HepG2 (cell line): Measurements from ENCODE around the gene PHF5A. TPM values are rescaled to one million over a fixed set of nuclear protein-coding genes. Genes with fewer than 3 reads are reported as not detected.

Source experiments
- ATAC-seq: fragments of 200-7000 bp; cut with Tn5 transposase; 3 replicates; pipeline ENCODE4 v1.9.1; 2020; ENCODE audit warnings: mild to moderate bottlenecking, moderate library complexity
- BruUV-seq: library from RNA; stranded (reverse); fragments of 400-500 nt; replicated peaks from 2 replicates; lab custom pipeline; 2021; lab: Mats Ljungman, UMichigan
- CTCF ChIA-PET: fragments of 300-600 bp; formaldehyde crosslinking; extraction: SDS; loops from one replicate; lab custom pipeline; 2021; ENCODE audit warnings: low total read pairs, inconsistent platforms, low intra/inter-chr PET ratio; lab: Yijun Ruan, JAX
- POLR2A ChIA-PET: fragments of 350-600 bp; sonication (Branson Sonifier 250); formaldehyde crosslinking; loops from one replicate; lab custom pipeline; 2020; ENCODE audit warnings: antibody characterized with exemption, inconsistent platforms; lab: Yijun Ruan, JAX
- DNase-seq: peaks from one replicate; pipeline ENCODE4 v3.0.0-alpha.2; 2015; ENCODE audit warnings: low spot score
- FAIRE-seq: peaks from 3 replicates; lab custom pipeline; 2011; peaks lifted over from hg19 to GRCh38; lab: Jason Lieb, UNC
- H2AFZ ChIP-seq: one replicate; pipeline ENCODE4 v1.6.1; 2011; ENCODE audit warnings: low read length, inconsistent platforms
- H3K27ac ChIP-seq: fragments of 300-600 bp; 3 replicates; pipeline ENCODE4 v1.8.0; 2011; ENCODE audit warnings: mixed run types, mild to moderate bottlenecking, mixed read lengths, low read length, inconsistent platforms; ENCODE audit not compliant: insufficient read depth; ENCODE audit errors: extremely low read length
- H3K27me3 ChIP-seq, 2 experiments: fragments of 200-600 bp in 1 of 2; 2 replicates in 1 of 2; 3 replicates in 1 of 2; pipeline versions ENCODE4 v1.6.0 to v1.8.0; 2011; ENCODE audit warnings: low read length in 2 of 2, mild to moderate bottlenecking in 2 of 2, moderate library complexity in 2 of 2, inconsistent platforms in 1 of 2; ENCODE audit not compliant: insufficient read depth in 2 of 2, control insufficient read depth in 1 of 2
- H3K36me3 ChIP-seq, 2 experiments: fragments of 200-600 bp in 1 of 2; replicated peaks in 1 of 2; 2 replicates in 1 of 2; 3 replicates in 1 of 2; pipeline versions ENCODE4 v1.5.1 to v1.8.0; 2011; ENCODE audit warnings: low read length in 2 of 2, inconsistent platforms in 1 of 2; ENCODE audit not compliant: insufficient read depth in 2 of 2, control insufficient read depth in 1 of 2
- H3K4me1 ChIP-seq: 2 replicates; pipeline ENCODE4 v1.5.1; 2012; ENCODE audit warnings: low read length, inconsistent platforms; ENCODE audit not compliant: insufficient read depth
- H3K4me2 ChIP-seq: 2 replicates; pipeline ENCODE4 v1.6.0; 2011; ENCODE audit warnings: low read depth, low read length, inconsistent platforms
- H3K4me3 ChIP-seq, 3 experiments: fragments of 200-600 bp in 1 of 3; sonication (generic), shearing (Covaris generic) in 1 of 3; replicated peaks in 1 of 3; 2 replicates each; pipeline ENCODE4 v1.5.1; 2011 to 2016; ENCODE audit warnings: low read length in 3 of 3, inconsistent platforms in 2 of 3, low read depth in 2 of 3, mild to moderate bottlenecking in 2 of 3, control low read depth in 1 of 3, mixed read lengths in 1 of 3; ENCODE audit not compliant: insufficient read depth in 1 of 3
- H3K79me2 ChIP-seq: one replicate; pipeline ENCODE4 v1.6.1; 2011; ENCODE audit warnings: low read length, inconsistent platforms; ENCODE audit not compliant: insufficient read depth
- H3K9ac ChIP-seq: 2 replicates; pipeline ENCODE4 v1.6.0; 2011; ENCODE audit warnings: mild to moderate bottlenecking, low read depth, low read length, inconsistent platforms; ENCODE audit not compliant: insufficient read depth
- H3K9me3 ChIP-seq: 2 replicates; pipeline ENCODE4 v1.5.1; 2012; ENCODE audit warnings: mild to moderate bottlenecking, low read length
- H4K20me1 ChIP-seq: 2 replicates; pipeline ENCODE4 v1.6.0; 2011; ENCODE audit warnings: inconsistent platforms, mild to moderate bottlenecking, low read length, moderate library complexity; ENCODE audit not compliant: insufficient read depth
- GATAD2A ChIP-seq: IDR thresholded peaks from 2 replicates; pipeline ENCODE4 v1.6.1; 2016
- GFI1 ChIP-seq: sonication (generic); formaldehyde crosslinking; IDR thresholded peaks from 2 replicates; pipeline ENCODE4 v1.5.0; 2020; ENCODE audit warnings: missing genetic modification reagents, mild to moderate bottlenecking, borderline replicate concordance
- HHEX ChIP-seq: IDR thresholded peaks from 2 replicates; pipeline ENCODE4 v1.6.1; 2016; ENCODE audit warnings: control low read depth
- MAFG ChIP-seq: sonication (generic); formaldehyde crosslinking; IDR thresholded peaks from 2 replicates; pipeline ENCODE4 v1.5.1; 2020; ENCODE audit warnings: mild to moderate bottlenecking, missing genetic modification reagents
- NRL ChIP-seq: sonication (generic); formaldehyde crosslinking; IDR thresholded peaks from 2 replicates; pipeline ENCODE4 v1.5.0; 2020; ENCODE audit warnings: missing genetic modification reagents, mild to moderate bottlenecking, moderate library complexity, borderline replicate concordance
- ZNF180 ChIP-seq: sonication (generic); formaldehyde crosslinking; IDR thresholded peaks from 2 replicates; pipeline ENCODE4 v1.4.0; 2020; ENCODE audit warnings: low read depth, missing genetic modification reagents, borderline replicate concordance
- ZNF629 ChIP-seq: sonication (generic); formaldehyde crosslinking; conservative IDR thresholded peaks from 2 replicates; pipeline ENCODE4 v1.5.0; 2020; ENCODE audit warnings: missing genetic modification reagents
- ZNF75D ChIP-seq: sonication (generic); formaldehyde crosslinking; IDR thresholded peaks from 2 replicates; pipeline ENCODE4 v1.8.1; 2023; ENCODE audit warnings: missing genetic modification reagents, mild to moderate bottlenecking, borderline replicate concordance
- ZNF761 ChIP-seq: sonication (generic); formaldehyde crosslinking; conservative IDR thresholded peaks from 2 replicates; pipeline ENCODE4 v1.4.0; 2020; ENCODE audit warnings: mild to moderate bottlenecking, missing genetic modification reagents
- WGBS: methylation state at CpG from one replicate; pipeline ENCODE4 v1.1.6; 2017; ENCODE audit warnings: low lambda C conversion rate; 5-methylcytosine and 5-hydroxymethylcytosine counted together
- in situ Hi-C: cut with HindIII; loops from 2 replicates; pipeline ENCODE4 v1.10.0; 2017; ENCODE audit warnings: low pct_unique_long_range_greater_than_20kb; ENCODE audit not compliant: extremely low pct_ligation_motif_present
- intact Hi-C: fragments of 100-400 bp; cut with micrococcal nuclease; formaldehyde crosslinking; loops from one replicate; pipeline ENCODE4 v1.10.0; 2022; ENCODE audit not compliant: unreplicated experiment
- polyA plus RNA-seq, 8 experiments: library from polyadenylated mRNA; depleted of rRNA in 3 of 8; stranded (reverse) in 7 of 8; unstranded in 1 of 8; fragments of >200 nt; fragmentation: Illumina TruSeq in 4 of 8; extraction: Trizol in 4 of 8; gene quantifications; 2 replicates each; pipeline versions ENCODE4 v1.2.1 to v1.2.3, GENCODE V29; 2011 to 2016; ENCODE audit warnings: low read depth in 4 of 8, missing spikeins in 1 of 8, mixed read lengths in 1 of 8; ENCODE audit not compliant: insufficient read depth in 1 of 8
- total RNA-seq, 5 experiments: library from RNA; depleted of rRNA; stranded (reverse); fragments of >200 nt; fragmentation: Illumina TruSeq; extraction: Trizol; gene quantifications; 2 replicates each; pipeline ENCODE4 v1.2.3, GENCODE V29; 2016; ENCODE audit warnings: low read depth in 1 of 5
- TF ChIP-seq, protein P1 (sequence below): sonication (generic); formaldehyde crosslinking; IDR thresholded peaks from 2 replicates; pipeline ENCODE4 v1.4.0; 2020; ENCODE audit warnings: missing genetic modification reagents, mild to moderate bottlenecking, borderline replicate concordance
- TF ChIP-seq, protein P2 (sequence below), 2 experiments: fragments of 450-650 bp in 1 of 2; sonication (generic) in 1 of 2; formaldehyde crosslinking; IDR thresholded peaks; 2 replicates each; pipeline versions ENCODE4 v1.5.0 to v1.8.0; 2020 to 2022; ENCODE audit warnings: mild to moderate bottlenecking in 1 of 2, missing genetic modification reagents in 1 of 2
- TF ChIP-seq, protein P3 (sequence below): IDR thresholded peaks from 2 replicates; pipeline ENCODE4 v1.6.1; 2016
- TF ChIP-seq, protein P4 (sequence below): sonication (generic); formaldehyde crosslinking; IDR thresholded peaks from 2 replicates; pipeline ENCODE4 v1.5.0; 2020; ENCODE audit warnings: missing genetic modification reagents

PHF5A gene
- total and polyA plus RNA-seq, 2 of the 13 experiments (the other 11 are each of a cell fraction or from before 2014, with no cell fraction given), result 56.6 to 105 TPM

DNA sequence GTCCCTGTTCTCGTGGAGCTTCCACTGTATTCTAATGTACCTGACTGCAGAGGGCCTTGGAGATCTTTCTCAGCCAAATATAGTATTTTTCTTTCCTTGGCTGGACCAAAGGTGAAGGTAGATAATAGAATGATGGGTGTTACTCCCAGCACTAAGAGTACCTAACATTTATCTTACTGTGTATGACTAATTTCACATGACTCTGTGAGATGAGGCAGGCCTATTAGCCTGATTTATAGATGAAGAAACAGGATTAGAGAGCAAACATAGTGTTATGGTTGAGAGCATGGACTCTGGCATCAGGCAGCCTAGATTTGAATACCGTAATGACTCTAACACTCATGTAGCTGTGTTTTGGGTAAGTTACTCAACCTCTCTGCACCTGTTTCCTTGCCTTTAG lies 3.1 kb upstream of the PHF5A start:
- intact Hi-C loops, result no loop called here
- WGBS, result 76% methylated on average over 2 of the region's 2 CpGs
- H4K20me1 ChIP-seq, result no peaks in the 10 kb centered on the region
- in situ Hi-C loops, result no loop called here
- no peak overlapping the region for H3K4me3 ChIP-seq
- H3K4me2 ChIP-seq, result no peak overlapping the region
- no peaks in the 10 kb centered on the region; a peak in 1 of 5 replicates for H3K27me3 ChIP-seq
- CTCF ChIA-PET, result no interaction called here
- no TSS peak for BruUV-seq
- no peak for FAIRE-seq
- ATAC-seq, result no peak
- peaks cover 3 to 9% of the 10 kb centered on the region in 2 experiments; a peak in 3 of 5 replicates for H3K36me3 ChIP-seq
- POLR2A ChIA-PET, result no interaction called here
- no peak overlapping the region for H3K9ac ChIP-seq
- no peak for DNase-seq
- H3K4me1 ChIP-seq, result peaks cover 64% of the 10 kb centered on the region
- H2AFZ ChIP-seq, result no peak overlapping the region
- peaks cover 79% of the 10 kb centered on the region for H3K79me2 ChIP-seq
- TF ChIP-seq, protein P1, sequence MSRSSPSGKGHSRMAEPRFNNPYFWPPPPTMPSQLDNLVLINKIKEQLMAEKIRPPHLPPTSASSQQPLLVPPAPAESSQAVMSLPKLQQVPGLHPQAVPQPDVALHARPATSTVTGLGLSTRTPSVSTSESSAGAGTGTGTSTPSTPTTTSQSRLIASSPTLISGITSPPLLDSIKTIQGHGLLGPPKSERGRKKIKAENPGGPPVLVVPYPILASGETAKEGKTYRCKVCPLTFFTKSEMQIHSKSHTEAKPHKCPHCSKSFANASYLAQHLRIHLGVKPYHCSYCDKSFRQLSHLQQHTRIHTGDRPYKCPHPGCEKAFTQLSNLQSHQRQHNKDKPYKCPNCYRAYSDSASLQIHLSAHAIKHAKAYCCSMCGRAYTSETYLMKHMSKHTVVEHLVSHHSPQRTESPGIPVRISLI (CRISPR knock-in tag), result no peak
- TF ChIP-seq ZNF761, result no peak
- no peak for TF ChIP-seq NRL (CRISPR knock-in tag)
- TF ChIP-seq, protein P2, sequence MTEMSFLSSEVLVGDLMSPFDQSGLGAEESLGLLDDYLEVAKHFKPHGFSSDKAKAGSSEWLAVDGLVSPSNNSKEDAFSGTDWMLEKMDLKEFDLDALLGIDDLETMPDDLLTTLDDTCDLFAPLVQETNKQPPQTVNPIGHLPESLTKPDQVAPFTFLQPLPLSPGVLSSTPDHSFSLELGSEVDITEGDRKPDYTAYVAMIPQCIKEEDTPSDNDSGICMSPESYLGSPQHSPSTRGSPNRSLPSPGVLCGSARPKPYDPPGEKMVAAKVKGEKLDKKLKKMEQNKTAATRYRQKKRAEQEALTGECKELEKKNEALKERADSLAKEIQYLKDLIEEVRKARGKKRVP (CRISPR knock-in tag; IDR thresholded peaks at IDR 0.05), result no peak
- no peak for TF ChIP-seq GATAD2A (CRISPR knock-in tag)
- no peak for TF ChIP-seq MAFG (CRISPR knock-in tag)
- no peak for TF ChIP-seq ZNF75D (CRISPR knock-in tag)
- TF ChIP-seq HHEX (CRISPR knock-in tag), result no peak
- TF ChIP-seq, protein P3, sequence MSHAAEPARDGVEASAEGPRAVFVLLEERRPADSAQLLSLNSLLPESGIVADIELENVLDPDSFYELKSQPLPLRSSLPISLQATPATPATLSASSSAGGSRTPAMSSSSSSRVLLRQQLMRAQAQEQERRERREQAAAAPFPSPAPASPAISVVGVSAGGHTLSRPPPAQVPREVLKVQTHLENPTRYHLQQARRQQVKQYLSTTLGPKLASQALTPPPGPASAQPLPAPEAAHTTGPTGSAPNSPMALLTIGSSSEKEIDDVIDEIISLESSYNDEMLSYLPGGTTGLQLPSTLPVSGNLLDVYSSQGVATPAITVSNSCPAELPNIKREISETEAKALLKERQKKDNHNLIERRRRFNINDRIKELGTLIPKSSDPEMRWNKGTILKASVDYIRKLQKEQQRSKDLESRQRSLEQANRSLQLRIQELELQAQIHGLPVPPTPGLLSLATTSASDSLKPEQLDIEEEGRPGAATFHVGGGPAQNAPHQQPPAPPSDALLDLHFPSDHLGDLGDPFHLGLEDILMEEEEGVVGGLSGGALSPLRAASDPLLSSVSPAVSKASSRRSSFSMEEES (CRISPR knock-in tag), result no peak
- TF ChIP-seq ZNF180 (CRISPR knock-in tag), result no peak
- TF ChIP-seq, protein P4, sequence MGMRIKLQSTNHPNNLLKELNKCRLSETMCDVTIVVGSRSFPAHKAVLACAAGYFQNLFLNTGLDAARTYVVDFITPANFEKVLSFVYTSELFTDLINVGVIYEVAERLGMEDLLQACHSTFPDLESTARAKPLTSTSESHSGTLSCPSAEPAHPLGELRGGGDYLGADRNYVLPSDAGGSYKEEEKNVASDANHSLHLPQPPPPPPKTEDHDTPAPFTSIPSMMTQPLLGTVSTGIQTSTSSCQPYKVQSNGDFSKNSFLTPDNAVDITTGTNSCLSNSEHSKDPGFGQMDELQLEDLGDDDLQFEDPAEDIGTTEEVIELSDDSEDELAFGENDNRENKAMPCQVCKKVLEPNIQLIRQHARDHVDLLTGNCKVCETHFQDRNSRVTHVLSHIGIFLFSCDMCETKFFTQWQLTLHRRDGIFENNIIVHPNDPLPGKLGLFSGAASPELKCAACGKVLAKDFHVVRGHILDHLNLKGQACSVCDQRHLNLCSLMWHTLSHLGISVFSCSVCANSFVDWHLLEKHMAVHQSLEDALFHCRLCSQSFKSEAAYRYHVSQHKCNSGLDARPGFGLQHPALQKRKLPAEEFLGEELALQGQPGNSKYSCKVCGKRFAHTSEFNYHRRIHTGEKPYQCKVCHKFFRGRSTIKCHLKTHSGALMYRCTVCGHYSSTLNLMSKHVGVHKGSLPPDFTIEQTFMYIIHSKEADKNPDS (CRISPR knock-in tag), result no peak
- no peak for TF ChIP-seq GFI1
- TF ChIP-seq ZNF629, result no peak
- H3K9me3 ChIP-seq, result no peaks in the 10 kb centered on the region
- no peak overlapping the region for H3K27ac ChIP-seq
